Activated CD8-positive, alpha-beta memory T cell treated with anti-CD3 and anti-CD28 coated beads for 48 hours (primary cell): Measurements from ENCODE around the gene SMCO1.
"Not testable (repeated sequence)": the region's sequence is repeated elsewhere in the genome, so short reads cannot be mapped to it uniquely, and the experiment has no call there.

ENCODE experiments used
- DNase-seq, 3 experiments: peaks; one replicate each; pipeline ENCODE4 v3.0.0-alpha.2; 2020; ENCODE audit warnings: low read depth in 2 of 3, low spot score in 2 of 3

Gene SMCO1

DNA sequence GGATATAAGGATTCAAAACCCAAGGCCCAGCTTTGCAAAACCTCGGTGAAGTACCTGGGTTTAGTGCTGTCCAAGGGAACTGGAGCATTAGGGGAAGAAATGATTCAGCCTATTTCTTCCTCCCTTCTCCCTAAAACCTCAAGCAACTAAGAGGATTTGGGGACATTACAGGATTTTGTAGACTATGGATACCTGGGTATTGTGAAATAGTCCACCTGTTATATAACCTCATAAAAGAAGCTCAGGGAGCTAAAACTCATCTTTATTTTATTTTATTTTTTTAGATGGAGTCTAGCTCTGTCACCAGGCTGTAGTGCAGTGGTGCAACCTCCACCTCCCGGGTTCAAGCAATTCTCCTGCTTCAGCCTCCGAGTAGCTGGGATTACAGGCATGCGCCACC, 8.7 kb upstream of the SMCO1 start:
- DNase-seq = no peak

DNA sequence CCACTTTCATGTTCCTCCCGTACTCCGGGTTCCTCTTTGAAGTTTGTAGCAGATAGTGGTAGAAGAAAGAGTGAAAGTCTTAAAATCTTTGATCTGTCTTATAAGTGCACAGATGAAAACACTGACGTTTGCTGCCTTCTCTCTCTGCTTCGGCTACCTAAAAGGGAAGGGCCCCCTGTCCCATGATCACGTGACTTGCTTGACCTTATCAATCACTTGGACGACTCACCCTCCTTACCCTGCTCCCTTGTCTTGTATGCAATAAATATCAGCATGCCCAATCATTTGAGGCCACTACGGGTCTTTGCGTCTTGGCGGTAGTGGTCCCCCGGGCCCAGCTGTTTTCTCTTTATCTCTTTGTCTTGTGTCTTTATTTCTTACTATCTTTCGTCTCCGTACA, 6.1 kb upstream of the SMCO1 start:
- DNase-seq = not testable (repeated sequence)

DNA sequence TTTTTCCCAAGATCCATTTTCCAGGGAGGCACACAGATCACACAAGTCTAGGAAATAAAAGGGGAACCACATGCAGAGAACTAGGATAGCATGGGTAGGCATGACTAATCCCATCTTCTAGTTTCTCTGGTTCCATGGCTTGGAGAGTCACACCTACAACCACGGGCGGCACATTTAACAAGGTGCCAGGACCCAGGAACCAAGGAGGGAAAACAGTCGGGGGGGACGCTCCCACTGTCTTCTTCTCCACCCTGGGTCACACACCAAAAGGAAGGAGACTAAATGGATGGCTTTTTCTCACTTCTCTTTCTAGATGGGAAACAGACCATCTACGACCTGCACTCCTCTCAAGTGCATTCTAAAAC, 4.6 kb upstream of the SMCO1 start:
- no peak for DNase-seq

DNA sequence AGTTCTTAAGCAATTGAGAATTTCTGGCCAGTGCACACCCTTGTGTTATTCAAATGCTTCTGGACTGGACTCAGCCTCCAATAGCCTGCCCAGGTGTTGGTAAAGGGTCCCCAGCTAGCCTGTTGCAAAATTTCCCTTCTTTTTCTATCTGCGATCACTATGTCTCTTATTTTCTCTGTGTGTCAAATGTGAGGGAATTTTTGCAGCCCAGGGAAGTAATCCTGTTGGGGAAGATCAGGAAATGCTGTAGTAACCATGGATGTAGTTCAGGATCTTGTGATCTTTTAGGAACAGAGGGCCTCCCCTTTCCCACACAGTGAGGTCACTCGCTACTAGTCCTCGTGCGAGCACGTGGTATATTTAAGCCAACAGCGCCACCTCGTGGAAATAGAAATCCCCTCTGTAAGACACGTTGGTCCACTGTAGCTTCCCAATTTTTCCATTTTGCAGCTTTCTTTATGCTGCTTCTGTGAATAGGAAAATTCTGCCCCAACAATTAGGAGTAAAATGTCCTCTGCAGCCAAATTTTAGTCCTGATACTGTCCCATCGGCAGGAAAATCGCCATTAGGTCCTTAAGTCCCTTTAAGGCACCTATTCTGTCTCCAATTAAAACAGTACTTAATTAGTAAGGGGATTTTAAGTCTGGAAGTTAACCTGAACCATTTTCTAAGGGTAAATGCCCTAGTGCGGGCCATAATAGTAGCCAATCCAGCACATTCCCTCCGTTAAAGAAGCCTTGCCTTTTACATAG, 4.0 kb upstream of the SMCO1 start:
- peak in 1 of 3 experiments; percentile 23 for DNase-seq

DNA sequence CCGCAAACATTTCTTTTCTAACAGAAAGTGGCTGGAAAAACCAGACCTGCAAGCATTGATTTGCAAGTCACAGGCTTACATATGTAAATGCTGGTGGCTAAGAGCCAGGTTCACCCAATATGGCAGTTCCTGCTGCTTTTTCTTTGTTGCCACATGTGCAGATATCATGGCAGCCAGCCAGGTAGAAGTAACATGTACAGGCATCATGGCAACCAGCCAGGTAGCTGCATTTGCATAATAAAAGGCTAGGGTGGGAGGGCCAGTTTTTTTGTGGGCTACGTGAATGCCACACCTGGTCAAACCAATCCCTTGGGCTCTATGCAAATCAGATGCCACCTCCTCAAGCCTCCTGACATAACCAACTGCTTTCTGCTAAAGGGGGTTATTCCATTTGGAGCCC, 2.8 kb upstream of the SMCO1 start:
- DNase-seq = no peak

DNA sequence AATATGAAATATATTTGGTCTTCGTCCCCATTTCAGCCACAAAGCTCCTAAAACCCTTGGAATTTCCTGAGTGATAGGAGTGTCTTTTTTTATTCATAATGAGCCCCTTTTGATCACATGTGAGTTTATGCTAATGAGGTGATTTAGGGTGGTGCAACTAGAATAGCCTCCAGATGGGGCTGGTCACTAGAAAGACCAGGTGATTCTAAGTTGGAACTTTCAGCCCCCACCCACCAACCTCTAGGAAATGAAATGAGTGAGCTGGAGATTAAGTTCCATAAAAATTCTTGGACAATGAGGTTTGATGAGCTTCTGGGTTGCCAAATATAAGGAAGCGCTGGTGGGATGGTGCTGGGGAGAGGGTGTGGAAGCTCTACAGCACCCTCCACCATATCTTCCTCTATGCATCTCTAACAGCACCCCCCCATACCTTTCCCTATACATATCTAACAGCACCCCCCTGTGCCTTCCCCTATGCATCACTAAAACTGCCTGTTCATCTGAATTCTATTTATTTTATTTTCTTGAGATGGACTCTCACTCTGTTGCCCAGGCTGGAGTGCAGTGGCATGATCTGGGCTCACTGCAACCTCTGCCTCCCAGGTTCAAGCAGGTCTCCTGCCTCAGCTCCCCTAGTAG, 2.1 kb upstream of the SMCO1 start:
- no peak for DNase-seq

DNA sequence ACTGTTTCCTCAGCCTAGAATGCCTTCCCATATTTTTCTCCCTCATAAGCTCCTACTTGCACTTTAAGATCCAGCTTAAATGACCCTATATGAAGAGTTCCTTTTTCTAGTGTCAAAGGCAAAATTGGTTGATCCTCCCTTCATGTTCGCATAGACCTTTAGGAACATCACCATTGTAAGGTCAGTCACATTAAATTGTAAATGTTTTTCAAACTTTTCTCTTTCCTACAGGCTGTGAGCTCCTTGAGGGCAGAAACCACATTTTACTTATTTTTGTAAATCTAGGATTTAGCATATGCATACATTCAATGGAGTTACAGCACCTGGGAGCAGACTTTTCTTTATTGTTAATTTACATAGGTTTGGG, 813 bp downstream of the SMCO1 start:
- no peak for DNase-seq

DNA sequence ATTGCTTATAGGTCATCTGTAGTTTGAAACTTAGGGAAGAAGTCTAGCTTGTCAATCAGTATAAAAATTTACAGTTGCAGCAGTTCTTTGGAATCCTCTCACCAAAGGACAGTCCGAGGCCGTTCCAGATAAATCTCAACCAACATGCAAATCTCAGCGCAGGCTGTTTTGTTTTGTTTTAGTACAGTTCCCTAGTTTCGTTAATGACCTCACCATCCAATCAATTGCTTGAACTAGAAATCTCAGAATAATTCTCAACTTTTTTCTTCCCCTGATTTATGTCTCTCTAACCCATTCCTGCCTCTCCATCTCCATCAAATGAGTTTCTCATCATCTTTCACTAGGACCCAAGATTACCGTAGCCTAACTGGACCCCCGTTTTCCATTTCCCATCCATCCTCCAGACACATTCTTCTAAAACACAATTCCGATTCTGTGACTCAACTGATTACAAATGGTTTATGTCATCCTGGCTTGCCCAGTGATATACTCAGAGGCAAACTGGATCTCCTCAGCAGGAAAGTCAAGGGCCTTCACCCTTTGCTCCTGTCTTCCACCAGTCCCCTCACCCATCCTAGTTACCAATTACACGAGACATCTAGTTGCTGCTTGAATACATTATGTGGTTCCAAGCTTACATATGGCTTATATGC, 1.3 kb downstream of the SMCO1 start:
- no peak for DNase-seq

DNA sequence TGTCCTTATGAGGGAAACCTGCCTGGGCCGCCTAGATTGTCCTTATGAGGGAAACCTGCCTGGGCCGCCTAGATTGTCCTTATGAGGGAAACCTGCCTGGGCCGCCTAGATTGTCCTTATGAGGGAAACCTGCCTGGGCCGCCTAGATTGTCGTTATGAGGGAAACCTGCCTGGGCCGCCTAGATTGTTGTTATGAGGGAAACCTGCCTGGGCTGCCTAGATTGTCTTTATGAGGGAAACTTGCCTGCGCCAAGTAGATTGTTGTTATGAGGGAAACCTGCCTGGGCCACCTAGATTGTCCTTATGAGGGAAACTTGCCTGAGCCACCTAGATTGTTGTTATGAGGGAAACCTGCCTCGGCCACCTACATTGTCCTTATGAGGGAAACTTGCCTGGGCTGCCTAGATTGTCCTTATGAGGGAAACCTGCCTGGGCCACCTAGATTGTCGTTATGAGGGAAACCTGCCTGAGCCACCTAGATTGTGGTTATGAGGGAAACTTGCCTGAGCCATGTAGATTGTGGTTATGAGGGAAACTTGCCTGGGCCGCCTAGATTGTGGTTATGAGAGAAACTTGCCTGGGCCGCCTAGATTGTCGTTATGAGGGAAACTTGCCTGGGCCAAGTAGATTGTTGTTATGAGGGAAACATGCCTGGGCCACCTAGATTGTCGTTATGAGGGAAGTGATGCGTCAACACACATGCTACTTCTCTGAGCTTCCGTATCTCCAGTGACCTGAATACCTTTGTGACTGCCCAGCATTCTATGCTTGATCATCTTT, 3.3 kb downstream of the SMCO1 start:
- not testable (repeated sequence) for DNase-seq

DNA sequence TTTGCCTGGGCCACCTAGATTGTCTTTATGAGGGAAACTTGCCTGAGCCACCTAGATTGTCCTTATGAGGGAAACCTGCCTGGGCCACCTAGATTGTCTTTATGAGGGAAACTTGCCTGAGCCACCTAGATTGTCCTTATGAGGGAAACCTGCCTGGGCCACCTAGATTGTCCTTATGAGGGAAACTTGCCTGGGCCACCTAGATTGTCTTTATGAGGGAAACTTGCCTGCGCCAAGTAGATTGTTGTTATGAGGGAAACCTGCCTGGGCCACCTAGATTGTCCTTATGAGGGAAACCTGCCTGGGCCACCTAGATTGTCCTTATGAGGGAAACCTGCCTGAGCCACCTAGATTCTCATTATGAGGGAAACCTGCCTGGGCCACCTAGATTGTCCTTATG, 4.0 kb downstream of the SMCO1 start:
- not testable (repeated sequence) for DNase-seq

DNA sequence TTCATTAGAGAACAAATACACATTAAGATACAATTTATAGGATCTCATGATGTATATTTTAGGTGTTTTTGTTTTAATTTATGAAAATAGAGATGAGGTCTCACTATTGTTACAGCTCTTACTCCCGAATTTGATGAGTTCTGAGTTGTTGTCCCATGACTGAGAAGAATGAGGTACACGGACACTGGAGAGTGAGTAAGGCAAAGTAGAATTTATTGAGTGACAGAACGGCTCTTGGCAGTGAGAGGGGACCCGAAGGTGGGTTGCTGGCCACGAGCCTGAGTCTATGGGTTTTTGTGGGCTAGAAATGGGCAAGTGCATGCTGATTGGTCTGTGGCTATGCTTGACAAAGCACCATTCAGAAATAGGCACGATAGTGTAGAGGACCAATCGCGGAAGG, 8.5 kb downstream of the SMCO1 start:
- no peak for DNase-seq

DNA sequence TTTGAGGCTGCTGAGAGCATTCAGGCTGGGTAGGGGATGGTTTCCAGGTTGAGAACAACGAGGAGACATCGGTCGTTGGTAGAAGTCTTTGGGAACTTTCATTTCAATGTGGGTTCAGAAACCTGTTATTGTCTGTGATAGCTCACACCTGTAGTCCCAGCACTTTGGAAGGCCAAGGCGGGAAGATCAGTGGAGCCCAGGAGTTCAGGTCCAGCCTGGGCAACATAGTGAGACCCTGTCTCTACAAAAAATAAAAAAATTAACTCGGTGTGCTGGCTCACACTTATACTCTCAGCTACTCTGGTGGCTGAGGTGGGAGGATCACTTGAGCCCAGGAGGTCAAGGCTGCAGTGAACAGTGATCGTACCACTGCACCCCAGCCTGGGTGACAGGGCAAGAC, 10.6 kb downstream of the SMCO1 start:
- DNase-seq = no peak

DNA sequence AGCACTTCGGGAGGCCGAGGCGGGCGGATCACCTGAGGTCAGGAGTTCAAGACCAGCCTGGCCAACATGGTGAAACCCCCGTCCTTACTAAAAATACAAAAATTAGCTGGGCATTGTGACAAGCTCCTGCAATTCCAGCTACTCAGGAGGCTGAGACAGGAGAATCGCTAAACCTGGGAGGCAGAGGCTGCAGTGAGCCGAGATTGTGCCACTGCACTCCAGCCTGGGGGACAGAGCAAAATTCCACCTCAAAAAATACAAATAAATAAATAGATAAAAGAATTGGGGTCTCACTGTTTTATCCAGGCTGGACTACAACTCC, 11.1 kb downstream of the SMCO1 start:
- not testable (repeated sequence) for DNase-seq

DNA sequence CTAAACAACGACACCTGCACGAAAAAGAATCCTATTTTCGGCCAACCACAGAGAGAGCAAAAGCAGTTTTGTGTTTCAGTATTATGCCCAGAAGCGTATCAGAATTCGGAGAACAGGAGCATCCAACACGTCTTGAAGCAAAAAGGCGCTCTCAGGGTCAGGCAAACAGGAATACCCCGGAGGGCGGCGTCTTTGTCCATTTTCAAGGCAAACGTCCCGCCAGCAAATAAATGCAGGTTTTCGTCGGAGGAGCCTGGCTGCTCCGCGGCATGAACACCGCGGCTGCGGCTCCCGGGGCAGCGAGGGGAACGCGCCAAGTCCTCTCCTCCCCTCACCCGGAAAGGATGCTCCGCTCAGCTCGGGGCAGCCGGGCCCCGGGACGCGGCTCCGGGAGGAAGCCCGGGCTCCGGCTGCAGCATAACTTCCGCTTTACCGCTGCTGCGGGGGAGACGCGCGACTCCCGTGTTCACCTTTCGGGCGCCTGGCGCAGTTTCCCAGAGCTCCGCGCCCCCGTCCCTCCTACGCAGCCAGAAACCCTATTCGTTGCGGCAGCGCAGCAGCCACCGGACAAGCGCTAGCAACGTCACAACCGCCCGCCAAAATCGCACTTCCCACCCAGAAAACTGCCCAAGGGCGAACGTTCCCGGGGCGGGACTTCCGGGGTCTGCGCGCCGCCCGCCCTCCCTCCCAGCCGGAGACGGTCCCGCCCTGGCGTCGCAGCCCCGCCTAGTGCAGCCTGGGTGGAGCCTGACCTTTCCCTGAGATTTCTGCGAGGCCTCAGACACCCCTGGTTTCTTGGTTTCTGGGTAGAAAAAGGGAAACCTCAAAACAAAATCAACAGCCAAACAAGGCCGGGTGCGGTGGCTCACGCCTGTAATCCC, 11.7 kb downstream of the SMCO1 start, which contains the start of gene RNF168:
TSS of gene RNF168 (minus strand) at position 573 of the 881 bp plus-strand sequence. CDS start 595 bp downstream, outside the sequence.
- peak; percentile 78 to 96 (median 89) for DNase-seq

DNA sequence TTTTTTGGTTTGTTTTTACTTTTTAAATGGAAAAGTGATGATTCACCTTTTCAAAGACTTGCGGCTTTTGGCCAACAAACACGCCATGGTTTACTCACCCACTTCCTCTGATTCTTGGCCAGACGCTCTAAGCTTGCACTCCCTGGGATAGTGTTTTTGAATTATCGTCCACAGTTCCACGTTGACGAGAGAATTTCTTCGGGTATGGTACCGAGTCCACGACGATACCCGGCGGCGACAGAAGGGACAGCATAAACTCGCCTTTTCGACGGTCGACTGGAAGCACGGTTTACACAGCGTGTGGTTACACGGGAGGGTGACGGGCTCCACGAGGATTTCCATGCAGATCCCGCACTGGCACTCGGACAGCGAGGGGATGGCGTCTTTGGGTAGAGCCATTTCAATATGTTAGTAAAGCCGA, 12.4 kb downstream of the SMCO1 start:
- DNase-seq = peak in 2 of 3 experiments; percentile 23 to 31

DNA sequence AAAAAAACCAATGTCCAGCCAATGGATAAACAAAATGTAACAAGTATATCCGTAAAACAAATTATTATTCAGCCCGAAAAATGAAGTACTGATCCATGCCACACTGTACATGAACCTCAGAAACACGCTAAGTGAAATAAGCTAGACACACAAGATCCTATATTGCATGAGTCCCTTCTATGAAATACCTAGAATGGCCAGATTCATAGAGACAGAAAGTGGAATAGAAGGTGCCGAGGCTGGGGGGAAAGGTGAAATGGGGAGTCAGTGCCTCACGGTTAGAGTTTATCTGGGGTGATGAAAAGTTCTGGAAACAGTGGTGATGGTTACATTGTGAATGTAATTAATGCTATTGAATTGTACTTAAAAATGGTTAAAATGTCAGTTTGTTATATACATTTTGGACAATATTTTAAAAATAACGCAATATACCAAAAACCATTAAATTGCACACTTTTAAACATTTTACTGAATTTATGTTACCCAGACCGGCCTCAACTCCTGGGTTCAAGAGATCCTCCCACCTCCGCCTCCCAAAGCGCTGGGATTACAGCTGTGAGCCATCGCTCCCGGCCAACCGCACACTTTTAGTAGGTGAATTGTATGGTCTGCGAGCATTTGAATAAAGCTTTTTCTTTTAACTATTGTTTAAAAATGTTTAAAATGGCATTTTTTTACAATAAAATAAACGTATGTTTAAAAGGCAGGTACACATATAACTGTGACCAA, 13.7 kb downstream of the SMCO1 start:
- no peak for DNase-seq

DNA sequence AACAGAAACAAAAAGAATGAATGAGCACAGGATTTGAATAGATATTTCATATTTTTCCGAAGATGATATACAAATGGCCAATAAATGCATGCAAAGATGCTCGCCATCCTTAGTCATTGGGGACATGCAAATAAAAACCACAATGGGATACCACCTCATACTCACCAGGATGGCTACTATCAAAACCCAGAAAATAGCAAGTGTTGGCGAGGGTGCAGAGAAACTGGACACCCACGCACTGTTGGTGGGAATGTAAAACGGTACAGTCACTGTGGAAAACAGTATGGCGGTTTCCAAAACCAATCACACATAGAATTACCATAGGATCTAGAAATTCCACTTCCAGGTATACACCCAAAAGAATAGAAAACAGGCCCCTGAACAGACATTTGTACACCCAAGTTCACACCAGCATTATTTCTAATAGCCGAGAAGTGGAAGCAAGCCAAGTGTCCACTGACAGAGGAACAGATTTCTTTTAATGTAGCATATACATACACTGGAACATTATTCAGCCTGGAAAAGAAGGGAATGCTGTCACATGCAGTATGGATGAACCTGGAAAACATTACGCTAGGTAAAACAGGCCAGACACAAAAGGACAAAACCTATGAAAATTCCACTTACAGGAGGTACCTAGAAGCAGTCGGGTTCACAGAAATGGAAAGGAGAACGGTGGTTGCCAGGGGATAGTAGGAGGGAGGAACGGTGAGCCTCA, 15.2 kb downstream of the SMCO1 start:
- no peak for DNase-seq

DNA sequence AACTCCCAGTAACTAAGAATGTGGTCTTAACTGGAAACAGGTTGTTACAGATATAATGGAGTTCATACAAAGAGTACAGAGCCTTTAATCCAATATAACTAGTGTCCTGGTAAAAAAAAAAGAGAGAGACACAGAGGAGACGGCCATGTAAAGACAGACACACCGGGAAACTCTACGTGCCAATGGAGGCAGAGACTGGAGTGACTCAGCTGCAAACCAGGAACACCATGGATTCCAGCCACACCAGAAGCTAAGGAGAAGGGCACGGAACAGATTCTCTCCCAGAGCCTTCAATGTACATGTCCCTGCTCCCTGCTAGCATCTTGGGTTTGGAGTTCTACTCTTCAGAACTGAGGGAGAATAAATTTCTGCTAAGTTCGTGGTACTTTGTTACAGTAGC, 16.1 kb downstream of the SMCO1 start:
- no peak for DNase-seq

DNA sequence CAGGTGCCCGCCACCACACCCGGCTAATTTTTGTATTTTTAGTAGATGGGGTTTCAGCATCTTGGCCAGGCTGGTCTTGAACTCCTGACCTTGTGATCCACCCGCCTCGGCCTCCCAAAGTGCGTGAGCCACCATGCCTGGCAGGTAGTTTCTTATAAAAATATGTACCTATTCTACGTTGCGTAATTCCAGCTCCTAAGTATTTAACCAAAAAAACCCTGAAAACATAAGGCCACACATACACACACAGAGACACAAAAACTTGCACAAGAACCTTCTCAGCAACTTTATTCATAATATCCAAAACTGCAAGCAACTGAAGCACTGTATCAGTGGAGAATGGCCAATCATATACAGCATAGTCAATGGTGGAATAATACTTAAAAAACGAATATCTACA, 16.8 kb downstream of the SMCO1 start:
- no peak for DNase-seq
